WTC11 (cell line): ENCODE results near the gene MED23. TPM values are rescaled to one million over a fixed set of nuclear protein-coding genes. Genes with fewer than 3 reads are reported as not detected.

Experiments
- ATAC-seq: fragments of 200-7000 bp; cut with Tn5 transposase; 2 replicates; pipeline ENCODE4 v1.10.0; 2021; ENCODE audit warnings: mild to moderate bottlenecking, moderate library complexity
- CTCF ChIA-PET: fragments of 300-600 bp; sonication (Branson Sonifier 250); formaldehyde crosslinking; loops from one replicate; lab custom pipeline; 2021; ENCODE audit warnings: antibody characterized with exemption; lab: Charles Lee
- POLR2A ChIA-PET: fragments of 350-600 bp; sonication (Branson Sonifier 250); formaldehyde crosslinking; loops from one replicate; lab custom pipeline; 2021; ENCODE audit warnings: antibody characterized with exemption; lab: Charles Lee
- DNase-seq: peaks from one replicate; pipeline ENCODE4 v3.0.0; 2021; ENCODE audit warnings: low spot score
- H3K27ac Mint-ChIP-seq: 2 replicates; pipeline ENCODE4 v1.8.0; 2021; ENCODE audit warnings: mixed read lengths
- H3K27me3 Mint-ChIP-seq: 2 replicates; pipeline ENCODE4 v1.8.0; 2021; ENCODE audit warnings: low read depth, mild to moderate bottlenecking, moderate library complexity, mixed read lengths
- H3K36me3 Mint-ChIP-seq: 2 replicates; pipeline ENCODE4 v1.8.0; 2021; ENCODE audit warnings: mixed read lengths
- H3K4me1 Mint-ChIP-seq: 2 replicates; pipeline ENCODE4 v1.8.0; 2022; ENCODE audit warnings: mixed read lengths
- H3K4me3 Mint-ChIP-seq: 2 replicates; pipeline ENCODE4 v1.8.0; 2021; ENCODE audit warnings: mild to moderate bottlenecking, moderate library complexity, mixed read lengths
- H3K9me3 Mint-ChIP-seq: 2 replicates; pipeline ENCODE4 v1.8.0; 2021; ENCODE audit warnings: mixed read lengths
- ATF1 ChIP-seq: sonication (generic); formaldehyde crosslinking; IDR thresholded peaks from 2 replicates; pipeline ENCODE4 v1.8.1; 2023; ENCODE audit warnings: mild to moderate bottlenecking, moderate library complexity, missing genetic modification reagents
- FOXJ3 ChIP-seq: sonication (generic); formaldehyde crosslinking; IDR thresholded peaks from 2 replicates; pipeline ENCODE4 v1.9.0; 2021; ENCODE audit warnings: missing genetic modification reagents, mild to moderate bottlenecking, borderline replicate concordance
- GTF2I ChIP-seq: fragments of 250-450 bp; sonication (Bioruptor Pico); conservative IDR thresholded peaks from 2 replicates; pipeline ENCODE4 v1.4.0; 2021; ENCODE audit warnings: mild to moderate bottlenecking
- HMGA2 ChIP-seq: fragments of 250-450 bp; sonication (Bioruptor Pico); IDR thresholded peaks from 2 replicates; pipeline ENCODE4 v1.4.0; 2021; ENCODE audit warnings: mild to moderate bottlenecking, moderate library complexity
- JAZF1 ChIP-seq: fragments of 250-450 bp; sonication (Bioruptor Pico); IDR thresholded peaks from 2 replicates; pipeline ENCODE4 v1.9.0; 2021; ENCODE audit warnings: moderate library complexity, mild to moderate bottlenecking, inconsistent platforms
- KAT7 ChIP-seq: sonication (generic); formaldehyde crosslinking; IDR thresholded peaks from 2 replicates; pipeline ENCODE4 v1.8.1; 2023; ENCODE audit warnings: missing genetic modification reagents, mild to moderate bottlenecking, borderline replicate concordance
- NR3C1 ChIP-seq: sonication (generic); formaldehyde crosslinking; conservative IDR thresholded peaks from 2 replicates; pipeline ENCODE4 v1.8.1; 2023; ENCODE audit warnings: low read depth, mild to moderate bottlenecking, missing genetic modification reagents
- PRDM15 ChIP-seq: sonication (generic); formaldehyde crosslinking; IDR thresholded peaks from 2 replicates; pipeline ENCODE4 v1.8.0; 2022; ENCODE audit warnings: missing genetic modification reagents
- PRRX2 ChIP-seq: fragments of 250-450 bp; sonication (Bioruptor Pico); IDR thresholded peaks from 2 replicates; pipeline ENCODE4 v1.8.0; 2021; ENCODE audit warnings: mild to moderate bottlenecking
- SMAD3 ChIP-seq: sonication (generic); formaldehyde crosslinking; IDR thresholded peaks from 2 replicates; pipeline ENCODE4 v1.8.0; 2022; ENCODE audit warnings: missing genetic modification reagents, mild to moderate bottlenecking, borderline replicate concordance
- SMAD4 ChIP-seq: sonication (generic); formaldehyde crosslinking; IDR thresholded peaks from 2 replicates; pipeline ENCODE4 v1.8.0; 2022; ENCODE audit warnings: mild to moderate bottlenecking, missing genetic modification reagents
- TEAD4 ChIP-seq: sonication (generic); formaldehyde crosslinking; IDR thresholded peaks from 2 replicates; pipeline ENCODE4 v1.8.0; 2022; ENCODE audit warnings: mild to moderate bottlenecking, missing genetic modification reagents
- TP53 ChIP-seq: sonication (generic); formaldehyde crosslinking; IDR thresholded peaks from 2 replicates; pipeline ENCODE4 v1.8.1; 2023; ENCODE audit warnings: mild to moderate bottlenecking, missing genetic modification reagents
- USF2 ChIP-seq: sonication (generic); formaldehyde crosslinking; IDR thresholded peaks from 2 replicates; pipeline ENCODE4 v1.8.1; 2023; ENCODE audit warnings: mild to moderate bottlenecking, missing genetic modification reagents, moderate library complexity
- ZBTB21 ChIP-seq: sonication (generic); formaldehyde crosslinking; IDR thresholded peaks from 2 replicates; pipeline ENCODE4 v1.8.1; 2023; ENCODE audit warnings: mild to moderate bottlenecking, missing genetic modification reagents, borderline replicate concordance
- ZNF219 ChIP-seq: sonication (generic); formaldehyde crosslinking; IDR thresholded peaks from 2 replicates; pipeline ENCODE4 v1.8.0; 2023; ENCODE audit warnings: missing genetic modification reagents, mild to moderate bottlenecking, borderline replicate concordance
- ZNF317 ChIP-seq: sonication (generic); formaldehyde crosslinking; IDR thresholded peaks from 2 replicates; pipeline ENCODE4 v1.8.1; 2023; ENCODE audit warnings: low read depth, mild to moderate bottlenecking, moderate library complexity, missing genetic modification reagents, borderline replicate concordance
- total RNA-seq: library from RNA; stranded (reverse); gene quantifications from 3 replicates; pipeline ENCODE4 v1.2.3, GENCODE V29; 2021
- TF ChIP-seq, protein P1 (sequence below): sonication (generic); formaldehyde crosslinking; IDR thresholded peaks from 2 replicates; pipeline ENCODE4 v1.8.1; 2023; ENCODE audit warnings: mild to moderate bottlenecking, missing genetic modification reagents
- TF ChIP-seq, protein P2 (sequence below): sonication (generic); formaldehyde crosslinking; IDR thresholded peaks from 2 replicates; pipeline ENCODE4 v1.8.0; 2022; ENCODE audit warnings: mild to moderate bottlenecking, missing genetic modification reagents
- TF ChIP-seq, protein P3 (sequence below): fragments of 250-450 bp; sonication (Bioruptor Pico); IDR thresholded peaks from 2 replicates; pipeline ENCODE4 v1.9.0; 2021; ENCODE audit warnings: moderate library complexity, mild to moderate bottlenecking, inconsistent platforms, borderline replicate concordance
- TF ChIP-seq, protein P4 (sequence below): sonication (generic); formaldehyde crosslinking; IDR thresholded peaks from 2 replicates; pipeline ENCODE4 v1.8.0; 2022; ENCODE audit warnings: mild to moderate bottlenecking, missing genetic modification reagents
- TF ChIP-seq, protein P5 (sequence below): fragments of 250-450 bp; sonication (Bioruptor Pico); conservative IDR thresholded peaks from 2 replicates; pipeline ENCODE4 v1.9.0; 2021; ENCODE audit warnings: mild to moderate bottlenecking

The MED23 gene
- total RNA-seq, 1 experiment from 2014 or later = 19.0 TPM

- TF ChIP-seq TEAD4 (CRISPR knock-in tag) (no peak), ATF1 (no peak), HMGA2 (CRISPR knock-in tag) (no peak)
These were observed 40.1 kb downstream of the MED23 start (continued) for GRCh38 chr6:131587909-131588308.

GRCh38 chr6:131586543-131586942 lies 41.5 kb downstream of the MED23 start:
- Mint-ChIP-seq H3K36me3 (peaks cover 31% of the 10 kb centered on the region), H3K4me1 (no peaks in the 10 kb centered on the region), H3K4me3 (no peak overlapping the region), H3K27me3 (no peaks in the 10 kb centered on the region), H3K9me3 (no peaks in the 10 kb centered on the region), H3K27ac (no peak overlapping the region)
- TF ChIP-seq TEAD4 (CRISPR knock-in tag) = no peak
- TF ChIP-seq, protein P1, sequence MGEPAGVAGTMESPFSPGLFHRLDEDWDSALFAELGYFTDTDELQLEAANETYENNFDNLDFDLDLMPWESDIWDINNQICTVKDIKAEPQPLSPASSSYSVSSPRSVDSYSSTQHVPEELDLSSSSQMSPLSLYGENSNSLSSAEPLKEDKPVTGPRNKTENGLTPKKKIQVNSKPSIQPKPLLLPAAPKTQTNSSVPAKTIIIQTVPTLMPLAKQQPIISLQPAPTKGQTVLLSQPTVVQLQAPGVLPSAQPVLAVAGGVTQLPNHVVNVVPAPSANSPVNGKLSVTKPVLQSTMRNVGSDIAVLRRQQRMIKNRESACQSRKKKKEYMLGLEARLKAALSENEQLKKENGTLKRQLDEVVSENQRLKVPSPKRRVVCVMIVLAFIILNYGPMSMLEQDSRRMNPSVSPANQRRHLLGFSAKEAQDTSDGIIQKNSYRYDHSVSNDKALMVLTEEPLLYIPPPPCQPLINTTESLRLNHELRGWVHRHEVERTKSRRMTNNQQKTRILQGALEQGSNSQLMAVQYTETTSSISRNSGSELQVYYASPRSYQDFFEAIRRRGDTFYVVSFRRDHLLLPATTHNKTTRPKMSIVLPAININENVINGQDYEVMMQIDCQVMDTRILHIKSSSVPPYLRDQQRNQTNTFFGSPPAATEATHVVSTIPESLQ (CRISPR knock-in tag) = no peak
- TF ChIP-seq, protein P2, sequence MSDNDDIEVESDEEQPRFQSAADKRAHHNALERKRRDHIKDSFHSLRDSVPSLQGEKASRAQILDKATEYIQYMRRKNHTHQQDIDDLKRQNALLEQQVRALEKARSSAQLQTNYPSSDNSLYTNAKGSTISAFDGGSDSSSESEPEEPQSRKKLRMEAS (CRISPR knock-in tag) = no peak
- TF ChIP-seq JAZF1 (CRISPR knock-in tag) = no peak
- TF ChIP-seq ZNF317 (CRISPR knock-in tag) = no peak
- TF ChIP-seq PRRX2 = no peak
- POLR2A ChIA-PET = no interaction called here
- CTCF ChIA-PET = interaction anchor here (2.6 kb wide), 1 partner anchor 42 kb away, joined by 20 read pairs; the partner anchor contains the start of gene MED23
- DNase-seq = no peak
- ATAC-seq = no peak

GRCh38 chr6:131581523-131581922 lies 46.5 kb downstream of the MED23 start:
- H3K27ac Mint-ChIP-seq = no peak overlapping the region
- peaks cover 7% of the 10 kb centered on the region; the same call in 1 of the 2 replicates for H3K36me3 Mint-ChIP-seq
- ATAC-seq (no peak), DNase-seq (no peak)
- no peak overlapping the region for H3K4me3 Mint-ChIP-seq
- ChIA-PET CTCF (no interaction called here), POLR2A (no interaction called here)
- peaks cover 7% of the 10 kb centered on the region for H3K4me1 Mint-ChIP-seq
- no peaks in the 10 kb centered on the region for H3K9me3 Mint-ChIP-seq
- no peaks in the 10 kb centered on the region for H3K27me3 Mint-ChIP-seq
- TF ChIP-seq TP53 (CRISPR knock-in tag) (no peak), ZNF317 (CRISPR knock-in tag) (no peak), SMAD4 (CRISPR knock-in tag) (no peak), FOXJ3 (no peak), KAT7 (CRISPR knock-in tag) (no peak), USF2 (CRISPR knock-in tag) (no peak), SMAD3 (CRISPR knock-in tag) (no peak), GTF2I (no peak), ZBTB21 (CRISPR knock-in tag) (no peak), NR3C1 (CRISPR knock-in tag) (no peak), PRDM15 (CRISPR knock-in tag) (no peak), ZNF219 (CRISPR knock-in tag) (no peak)
- TF ChIP-seq, protein P3, sequence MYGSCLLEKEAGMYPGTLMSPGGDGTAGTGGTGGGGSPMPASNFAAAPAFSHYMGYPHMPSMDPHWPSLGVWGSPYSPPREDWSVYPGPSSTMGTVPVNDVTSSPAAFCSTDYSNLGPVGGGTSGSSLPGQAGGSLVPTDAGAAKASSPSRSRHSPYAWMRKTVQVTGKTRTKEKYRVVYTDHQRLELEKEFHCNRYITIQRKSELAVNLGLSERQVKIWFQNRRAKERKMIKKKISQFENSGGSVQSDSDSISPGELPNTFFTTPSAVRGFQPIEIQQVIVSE = no peak
- TF ChIP-seq, protein P4, sequence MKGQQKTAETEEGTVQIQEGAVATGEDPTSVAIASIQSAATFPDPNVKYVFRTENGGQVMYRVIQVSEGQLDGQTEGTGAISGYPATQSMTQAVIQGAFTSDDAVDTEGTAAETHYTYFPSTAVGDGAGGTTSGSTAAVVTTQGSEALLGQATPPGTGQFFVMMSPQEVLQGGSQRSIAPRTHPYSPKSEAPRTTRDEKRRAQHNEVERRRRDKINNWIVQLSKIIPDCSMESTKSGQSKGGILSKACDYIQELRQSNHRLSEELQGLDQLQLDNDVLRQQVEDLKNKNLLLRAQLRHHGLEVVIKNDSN = no peak
- TF ChIP-seq, protein P5, sequence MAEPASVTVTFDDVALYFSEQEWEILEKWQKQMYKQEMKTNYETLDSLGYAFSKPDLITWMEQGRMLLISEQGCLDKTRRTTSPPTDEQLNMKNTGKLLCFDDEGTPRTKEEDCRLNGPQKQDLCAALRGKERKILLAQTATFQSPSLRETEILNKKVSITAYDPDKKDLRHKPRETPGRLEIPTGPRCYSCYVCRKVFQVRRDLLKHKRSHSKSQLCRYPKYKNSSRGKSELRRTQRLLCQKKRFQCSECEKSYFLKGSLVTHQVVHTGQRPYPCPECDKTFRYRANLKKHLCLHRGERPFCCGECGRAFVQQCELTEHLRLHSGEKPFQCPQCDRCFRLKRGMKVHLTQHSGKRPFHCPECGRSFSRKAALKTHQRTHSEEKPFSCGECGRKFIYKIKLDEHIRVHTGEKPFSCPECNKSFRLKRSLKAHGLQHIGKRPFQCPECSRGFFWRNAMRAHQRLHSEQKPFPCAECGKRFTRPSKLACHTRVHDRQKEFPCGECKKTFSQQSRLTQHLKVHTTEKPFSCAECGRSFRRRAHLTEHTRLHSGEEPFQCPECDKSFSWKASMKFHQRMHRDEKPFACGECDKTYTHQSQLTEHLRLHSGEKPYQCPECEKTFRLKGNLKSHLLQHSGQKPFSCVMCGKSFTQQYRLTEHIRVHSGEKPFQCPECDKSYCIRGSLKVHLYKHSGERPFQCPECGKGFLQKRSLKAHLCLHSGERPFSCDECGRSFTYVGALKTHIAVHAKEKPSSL (CRISPR knock-in tag) = no peak
- TF ChIP-seq, protein P2 (CRISPR knock-in tag) = no peak
